Right renal pelvis (tissue), 4 donors: Measurements from ENCODE around the gene SGCD. TPM values are rescaled to one million over a fixed set of nuclear protein-coding genes. Genes with fewer than 3 reads are reported as not detected.

Source experiments
- DNase-seq, 4 donors: peaks; one replicate each; pipeline ENCODE4 v3.0.0-alpha.2; 2013; ENCODE audit warnings: low read depth in 4 of 4, low spot score in 3 of 4, missing footprints in 1 of 4
- polyA plus RNA-seq, 4 donors: library from polyadenylated mRNA; unstranded; fragments of 120-200 nt; gene quantifications; one replicate each; pipeline ENCODE4 v1.2.1, GENCODE V29; 2013; ENCODE audit not compliant: insufficient read length in 4 of 4

The SGCD gene
- polyA plus RNA-seq, 4 donors, result 4.8 to 6.4 (median 5.8) TPM

- DNase-seq, result no peak
These were observed 354.3 kb downstream of the SGCD start for GRCh38 chr5:156681265-156681664.

- DNase-seq, result no peak
These were observed 356.0 kb downstream of the SGCD start for GRCh38 chr5:156682971-156683370.

- no peak for DNase-seq
These were observed 356.5 kb downstream of the SGCD start for GRCh38 chr5:156683509-156683908.

- no peak for DNase-seq
These were observed 357.3 kb downstream of the SGCD start for GRCh38 chr5:156684216-156684615.

- DNase-seq, result no peak
These were observed 358.5 kb downstream of the SGCD start for GRCh38 chr5:156685481-156685880.

- DNase-seq, result no peak
These were observed 359.4 kb downstream of the SGCD start for GRCh38 chr5:156686380-156686779.

GRCh38 chr5:156686796-156687195 lies 359.8 kb downstream of the SGCD start:
- peak; percentile 12 to 43 (median 27) for DNase-seq

GRCh38 chr5:156687514-156687913 lies 360.6 kb downstream of the SGCD start:
- no peak for DNase-seq

- no peak for DNase-seq
These were observed 364.6 kb downstream of the SGCD start for GRCh38 chr5:156691572-156691971.

GRCh38 chr5:156693113-156693512 lies 366.1 kb downstream of the SGCD start:
- no peak for DNase-seq

- DNase-seq, result no peak
These were observed 367.6 kb downstream of the SGCD start for GRCh38 chr5:156694598-156694997.

GRCh38 chr5:156695774-156696173 lies 368.8 kb downstream of the SGCD start:
- no peak for DNase-seq

GRCh38 chr5:156698323-156698722 lies 371.4 kb downstream of the SGCD start:
- no peak for DNase-seq

- DNase-seq, result no peak
These were observed 372.2 kb downstream of the SGCD start for GRCh38 chr5:156699147-156699546.

GRCh38 chr5:156704139-156704538 lies 377.2 kb downstream of the SGCD start:
- no peak for DNase-seq

- DNase-seq, result no peak
These were observed 379.7 kb downstream of the SGCD start for GRCh38 chr5:156706631-156707030.

GRCh38 chr5:156707750-156708149 lies 380.8 kb downstream of the SGCD start:
- no peak for DNase-seq

GRCh38 chr5:156715287-156715686 lies 388.3 kb downstream of the SGCD start:
- DNase-seq, result no peak

GRCh38 chr5:156716591-156717380 lies 389.8 kb downstream of the SGCD start:
- DNase-seq, result no peak

- DNase-seq, result no peak
These were observed 392.0 kb downstream of the SGCD start for GRCh38 chr5:156718985-156719384.

GRCh38 chr5:156722358-156722757 lies 395.4 kb downstream of the SGCD start:
- DNase-seq, result no peak

GRCh38 chr5:156735477-156735876 lies 408.5 kb downstream of the SGCD start:
- no peak for DNase-seq

GRCh38 chr5:156741516-156741915 lies 414.6 kb downstream of the SGCD start:
- DNase-seq, result no peak
